HG03280 (cell line): ENCODE results near the gene EXOC6B.

Experiments
- ATAC-seq: cut with Tn5 transposase; IDR thresholded peaks from one replicate; pipeline ENCODE4 v1.9.1; 2021; ENCODE audit warnings: mild to moderate bottlenecking, moderate library complexity; ENCODE audit not compliant: unreplicated experiment

Gene EXOC6B

DNA sequence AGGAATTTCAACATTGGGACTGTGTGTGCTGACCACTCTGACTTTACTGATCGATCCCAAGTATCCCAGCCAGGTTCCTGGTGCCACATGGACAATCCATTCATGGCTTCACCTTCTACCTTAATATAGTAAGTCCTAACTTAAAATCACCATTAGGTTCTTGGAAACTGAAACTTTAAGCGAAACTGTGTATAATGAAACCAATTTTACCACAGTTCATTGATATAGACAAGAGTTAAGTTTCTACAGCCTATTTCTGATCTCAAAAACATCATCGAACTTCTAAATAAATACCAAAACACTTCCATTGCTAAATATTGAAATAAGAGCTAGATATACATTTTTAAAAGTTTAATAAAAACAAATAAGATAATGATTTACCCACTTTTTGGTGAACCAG, 4.4 kb upstream of the EXOC6B start:
- peak; percentile 53 for ATAC-seq

DNA sequence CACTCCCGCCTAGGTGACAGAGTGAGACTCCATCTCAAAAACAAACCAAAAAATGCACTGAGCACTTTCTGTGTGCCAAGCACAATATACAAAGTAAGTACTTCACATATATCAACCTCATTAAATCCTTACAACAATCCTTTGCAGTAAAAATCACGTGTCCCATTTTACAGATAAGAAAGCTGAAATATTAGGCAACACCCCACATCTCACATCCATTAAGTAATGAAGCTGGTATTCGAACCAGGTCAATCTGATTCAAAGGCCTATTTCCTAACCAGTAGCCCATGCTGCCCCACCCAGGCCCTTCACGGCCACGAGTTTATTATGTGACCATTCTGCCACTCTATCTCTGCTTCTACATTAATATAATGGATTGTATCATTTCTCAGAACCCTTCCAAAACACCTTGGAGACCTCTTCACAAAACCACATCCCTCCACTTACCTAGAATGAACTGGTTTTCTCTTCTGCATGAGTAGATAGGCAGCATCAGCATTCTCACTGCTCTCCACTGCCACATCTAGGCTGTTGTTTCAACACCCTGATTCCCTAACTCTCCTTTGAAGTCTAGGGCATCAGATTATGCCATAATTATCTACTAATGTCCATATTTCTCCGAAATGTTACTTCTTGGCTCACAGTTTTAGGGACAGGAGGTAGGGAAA, 3.1 kb upstream of the EXOC6B start:
- no peak for ATAC-seq

- ATAC-seq = no peak
These were observed 2.3 kb upstream of the EXOC6B start for GRCh38 chr2:72827966-72828646.

GRCh38 chr2:72827487-72827886, 1.7 kb upstream of the EXOC6B start:
- no peak for ATAC-seq

DNA sequence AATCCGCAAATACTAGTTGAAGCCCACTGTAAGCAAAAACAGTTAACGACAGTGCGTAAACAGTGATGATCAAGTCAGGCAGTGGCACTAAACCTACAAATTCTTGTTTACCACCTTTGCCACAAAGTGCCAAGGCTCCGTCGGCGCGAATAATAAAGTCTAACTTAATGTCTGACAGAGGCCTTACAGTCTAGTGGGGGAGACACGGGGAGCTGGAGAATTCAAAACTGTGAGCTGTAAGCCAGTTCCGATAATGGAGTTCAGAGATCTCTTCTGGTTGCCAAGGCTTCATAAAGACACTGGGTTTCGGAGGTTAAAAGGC, 284 bp upstream of the EXOC6B start:
- ATAC-seq = no peak

GRCh38 chr2:72824224-72824842, 1.5 kb downstream of the EXOC6B start:
- no peak for ATAC-seq

DNA sequence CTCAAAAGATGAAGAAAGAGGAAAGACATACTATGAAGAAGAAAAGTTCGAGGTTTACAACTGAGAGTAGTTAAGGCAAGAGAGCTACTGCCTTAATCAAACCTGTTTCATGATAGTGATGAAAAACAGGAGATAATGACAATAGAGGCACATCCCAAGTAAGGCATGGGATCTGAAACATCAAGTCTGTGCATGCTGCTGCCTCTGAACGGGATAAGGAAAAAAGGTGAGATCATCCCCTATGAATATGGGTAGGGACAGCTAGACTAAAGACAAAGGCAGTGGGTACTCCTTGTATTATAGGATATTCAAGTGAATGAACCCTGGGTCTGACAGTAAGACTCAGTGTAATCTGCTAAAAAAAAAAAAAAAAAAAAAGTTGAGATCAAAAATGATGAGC, 3.0 kb downstream of the EXOC6B start:
- ATAC-seq = no peak

DNA sequence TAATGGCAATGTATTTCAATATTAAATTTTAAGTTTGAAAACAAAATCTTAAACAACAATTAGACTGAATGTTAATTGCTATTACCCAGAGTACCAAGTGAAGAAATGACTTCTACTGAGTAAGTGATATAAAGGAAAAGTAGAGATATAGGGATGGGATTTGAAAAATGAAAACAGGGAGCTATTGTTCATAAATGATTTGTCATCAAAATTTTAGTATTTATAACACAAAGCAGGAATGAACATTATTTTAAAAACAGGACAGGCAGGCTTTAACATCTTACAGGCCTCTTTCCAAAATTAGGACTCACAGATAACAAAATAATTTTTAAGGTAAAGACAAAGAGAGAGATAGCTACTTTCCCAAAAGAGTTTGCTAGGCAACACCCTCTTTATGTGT, 3.9 kb downstream of the EXOC6B start:
- no peak for ATAC-seq

- ATAC-seq = no peak
These were observed 4.7 kb downstream of the EXOC6B start for GRCh38 chr2:72821118-72821517.

DNA sequence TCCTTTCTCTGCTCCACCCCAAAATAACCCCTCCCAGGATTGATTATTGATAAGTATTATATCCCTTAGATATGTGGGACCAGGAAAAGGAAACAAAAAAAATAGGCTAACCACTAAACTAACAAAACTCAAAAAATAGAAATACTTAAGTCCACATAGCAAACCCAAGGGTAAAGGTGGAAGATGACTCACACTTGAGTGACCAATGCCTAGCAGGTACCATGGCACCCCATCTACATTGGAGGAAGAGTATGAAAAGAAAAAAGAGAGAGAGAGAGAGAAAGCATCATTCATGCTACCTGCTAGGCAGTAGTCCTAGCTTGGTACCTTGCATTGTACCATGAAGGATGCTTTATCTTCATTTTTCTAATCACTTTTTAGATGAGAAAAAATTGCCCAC, 6.3 kb downstream of the EXOC6B start:
- no peak for ATAC-seq

- ATAC-seq = no peak
These were observed 10.1 kb downstream of the EXOC6B start for GRCh38 chr2:72815655-72816278.

GRCh38 chr2:72813841-72814240, 12.0 kb downstream of the EXOC6B start:
- ATAC-seq = no peak

DNA sequence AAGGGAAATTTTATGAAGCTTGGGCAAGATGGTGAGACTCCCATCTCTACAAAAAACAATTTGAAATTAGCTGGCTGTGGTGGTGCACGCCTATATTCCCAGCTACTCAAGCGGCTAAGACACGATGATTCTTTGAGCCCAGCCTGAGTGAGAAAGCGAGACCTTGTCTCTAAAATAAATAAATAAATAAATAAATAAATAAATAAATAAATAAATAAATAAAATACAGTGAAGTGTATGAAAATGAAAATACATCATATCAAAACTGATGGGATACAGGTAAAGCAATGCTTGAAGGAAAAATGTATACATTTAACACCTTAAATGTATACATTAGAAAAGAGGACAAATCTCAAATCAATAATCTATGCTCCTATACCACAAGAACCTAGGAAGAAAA, 15.7 kb downstream of the EXOC6B start:
- no peak for ATAC-seq

GRCh38 chr2:72809095-72809494, 16.7 kb downstream of the EXOC6B start:
- no peak for ATAC-seq

- no peak for ATAC-seq
These were observed 19.4 kb downstream of the EXOC6B start for GRCh38 chr2:72806280-72806945.

DNA sequence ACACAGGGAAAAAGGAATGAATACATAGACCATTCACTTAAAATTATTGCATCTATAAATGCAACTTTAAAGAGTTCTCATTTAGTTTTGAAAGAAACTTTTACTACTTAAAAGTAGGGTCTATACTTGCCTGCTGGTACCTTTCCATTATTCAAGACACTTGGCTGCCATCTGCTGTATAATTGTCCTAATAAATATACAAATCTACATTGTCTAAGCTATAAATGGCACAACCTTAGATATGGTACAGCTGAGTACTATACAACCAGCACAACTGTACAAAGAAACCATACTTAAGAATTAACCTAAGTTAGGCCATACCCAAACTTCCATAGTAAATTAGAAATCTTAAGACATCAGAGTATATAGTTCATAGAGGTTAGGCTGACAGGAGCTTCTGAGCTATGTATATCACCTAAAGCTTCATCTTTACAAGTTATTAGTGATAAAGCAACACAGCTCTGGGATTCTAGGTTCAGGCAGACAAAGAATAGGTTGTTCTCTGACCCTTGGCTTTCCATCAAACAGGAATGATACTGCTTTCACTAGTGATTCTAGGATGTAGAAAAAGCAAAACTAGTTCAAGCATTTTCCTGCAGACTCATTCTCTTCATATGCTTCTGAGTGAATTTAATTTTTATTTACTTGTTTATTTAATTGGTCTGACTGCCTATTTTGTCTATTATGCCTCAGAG, 22.1 kb downstream of the EXOC6B start:
- no peak for ATAC-seq

GRCh38 chr2:72803151-72803550, 22.7 kb downstream of the EXOC6B start:
- no peak for ATAC-seq

- ATAC-seq = no peak
These were observed 25.3 kb downstream of the EXOC6B start for GRCh38 chr2:72800492-72800891.

DNA sequence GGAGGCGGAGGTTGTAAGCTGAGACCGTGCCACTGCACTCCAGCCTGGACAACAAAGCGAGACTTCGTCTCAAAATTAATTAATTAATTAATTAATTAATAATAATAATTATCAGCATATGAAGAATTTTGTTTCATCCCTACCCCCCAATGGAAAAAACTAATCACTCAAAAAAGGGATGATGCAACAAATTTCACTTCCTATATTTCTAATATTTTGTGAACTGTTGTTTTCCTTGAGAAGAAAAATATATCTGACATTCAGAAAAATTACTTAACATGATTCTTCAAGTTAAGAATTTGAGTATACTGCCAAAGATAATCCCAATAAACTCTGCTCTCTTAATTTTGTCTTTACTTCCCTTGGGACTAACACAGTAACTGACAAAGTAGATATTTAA, 28.1 kb downstream of the EXOC6B start:
- ATAC-seq = no peak

DNA sequence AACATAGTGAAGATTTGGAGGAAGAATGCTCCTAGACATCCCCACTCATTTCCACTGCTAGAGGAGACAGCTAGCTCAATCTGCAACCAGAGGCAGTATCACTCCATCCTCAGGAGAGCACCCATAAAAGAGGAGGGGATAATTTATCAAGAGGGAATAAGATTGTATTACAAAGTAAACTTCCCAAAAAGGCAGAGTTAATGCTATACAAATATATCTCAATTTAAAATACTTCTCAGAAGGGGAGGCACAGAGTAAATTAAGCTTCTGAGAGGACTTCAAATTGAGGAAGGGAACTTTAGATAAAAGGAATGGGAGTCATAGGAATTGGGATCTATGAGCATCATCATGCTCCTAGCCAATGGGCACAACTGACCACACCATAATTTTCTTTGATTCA, 29.1 kb downstream of the EXOC6B start:
- ATAC-seq = no peak

DNA sequence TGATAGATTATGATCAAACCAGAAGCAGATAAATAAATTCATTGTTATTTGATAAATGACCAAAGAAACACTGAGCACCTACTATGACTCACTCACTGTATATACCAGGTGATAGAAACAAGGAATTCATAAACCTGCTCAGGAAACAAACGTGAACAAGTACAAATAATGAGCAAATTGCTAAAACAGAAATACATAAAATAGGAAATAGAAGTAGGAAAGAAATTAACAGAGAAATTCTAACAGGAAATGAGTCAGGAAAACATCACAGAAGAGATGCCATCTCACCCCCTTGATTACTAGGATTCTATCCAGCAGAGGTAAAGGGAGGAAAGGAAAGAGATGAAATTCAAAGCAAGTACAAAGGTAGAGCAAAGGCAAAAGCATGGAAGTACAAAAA, 31.3 kb downstream of the EXOC6B start:
- no peak for ATAC-seq
